Astrocyte of the spinal cord (primary cell): ENCODE results near the gene STEAP1B.

Experiments used
- DNase-seq: peaks from one replicate; pipeline ENCODE4 v3.0.0; 2011; ENCODE audit warnings: low read depth, low spot score
- H3K4me3 ChIP-seq: 2 replicates; pipeline ENCODE4 v1.5.1; 2011; ENCODE audit warnings: low read depth, mild to moderate bottlenecking, low read length, moderate library complexity
- CTCF ChIP-seq: IDR thresholded peaks from 2 replicates; pipeline ENCODE4 v1.5.1; 2012; ENCODE audit warnings: low read depth, mild to moderate bottlenecking, low read length, inconsistent platforms
- in situ Hi-C: cut with HindIII; loops from 2 replicates; pipeline ENCODE4 v1.10.0; 2017; ENCODE audit warnings: low sequenced_read_pairs

Gene STEAP1B

DNA sequence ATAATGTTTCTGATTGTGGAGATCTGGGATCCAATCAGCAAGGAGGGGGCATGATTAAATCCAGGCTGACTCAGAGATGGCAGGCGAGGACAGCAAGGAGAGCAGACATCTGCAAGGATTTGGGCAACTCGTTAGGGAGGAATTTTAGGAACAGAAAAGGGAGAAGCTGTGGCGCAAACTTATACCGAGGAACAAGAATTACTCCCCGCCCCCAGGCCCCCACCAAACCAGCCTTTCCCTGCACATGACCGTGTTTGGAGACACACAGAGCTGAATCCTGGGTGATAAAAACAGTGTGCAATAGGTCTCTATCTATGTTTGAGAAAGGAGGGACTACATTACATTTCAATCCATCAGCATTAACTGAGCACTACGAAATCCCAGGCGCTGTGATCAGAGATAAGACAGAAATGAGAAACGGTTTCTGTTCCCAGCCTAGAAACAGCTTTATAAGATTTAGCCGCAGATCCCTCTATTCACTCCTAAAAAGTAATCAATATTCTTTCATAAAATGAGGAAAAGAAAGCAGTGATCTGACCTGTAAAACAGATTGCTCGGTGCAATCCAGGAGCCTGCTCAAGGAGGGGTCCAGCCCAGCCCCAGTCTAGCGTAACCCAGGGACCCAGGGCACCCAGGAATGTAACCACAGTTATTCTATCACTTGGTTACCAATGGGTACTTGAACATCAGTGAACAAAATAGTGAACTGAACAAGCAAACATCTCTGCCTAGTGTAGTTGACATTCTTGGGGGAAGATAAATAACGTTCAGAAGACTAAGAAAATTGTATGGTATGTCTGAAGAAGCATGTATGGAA, 105.9 kb downstream of the STEAP1B start:
- TF ChIP-seq CTCF: no peak
- H3K4me3 ChIP-seq: no peak overlapping the region
- in situ Hi-C loops: no loop called here
- no peak for DNase-seq

DNA sequence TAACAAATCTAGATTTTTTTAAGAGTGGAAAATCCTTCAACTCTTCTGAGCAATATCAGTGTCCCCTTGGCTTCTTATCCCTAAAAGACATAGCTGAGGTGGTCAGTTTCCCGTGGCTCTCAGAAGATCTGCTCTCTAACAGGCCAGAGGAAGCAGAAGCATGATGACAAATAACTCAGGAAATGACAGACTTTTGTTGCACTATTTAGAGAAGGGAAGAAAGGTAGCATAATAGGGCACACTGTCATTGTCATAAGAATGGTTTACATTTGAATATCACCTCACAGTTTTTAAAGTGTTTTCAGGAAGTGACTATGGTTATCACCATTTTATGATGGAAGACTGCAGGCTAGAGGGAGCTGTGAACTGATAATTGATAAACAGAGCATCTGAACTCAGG, 109.5 kb downstream of the STEAP1B start:
- DNase-seq: no peak
- H3K4me3 ChIP-seq: no peak overlapping the region
- in situ Hi-C loops: no loop called here
- TF ChIP-seq CTCF: no peak

- no peak for DNase-seq
- no peak overlapping the region for H3K4me3 ChIP-seq
- in situ Hi-C loops: no loop called here
- no peak for TF ChIP-seq CTCF
Measured at GRCh38 chr7:22389892-22390291, 110.1 kb downstream of the STEAP1B start.

DNA sequence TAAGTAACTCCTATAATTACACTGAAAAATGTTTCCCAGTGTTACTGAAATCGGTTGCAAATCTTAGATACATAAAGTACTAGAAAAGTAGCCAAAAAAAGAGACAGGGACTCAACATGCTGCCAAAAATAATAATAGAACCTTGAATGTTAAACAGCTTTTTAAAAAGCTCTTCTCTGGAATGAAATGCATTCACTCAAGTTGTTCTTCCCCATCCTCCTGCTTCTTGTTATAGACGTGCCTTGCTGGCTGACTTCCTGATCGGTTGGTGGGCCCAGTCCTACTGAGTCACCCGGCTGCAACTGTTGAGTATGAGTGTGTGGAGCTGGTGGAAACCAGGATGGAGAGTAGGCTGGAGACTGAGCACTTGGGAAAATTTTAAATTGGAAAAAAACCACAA, 112.4 kb downstream of the STEAP1B start:
- peak; percentile 73 for DNase-seq
- TF ChIP-seq CTCF: no peak
- in situ Hi-C loops: no loop called here
- H3K4me3 ChIP-seq: no peak overlapping the region

DNA sequence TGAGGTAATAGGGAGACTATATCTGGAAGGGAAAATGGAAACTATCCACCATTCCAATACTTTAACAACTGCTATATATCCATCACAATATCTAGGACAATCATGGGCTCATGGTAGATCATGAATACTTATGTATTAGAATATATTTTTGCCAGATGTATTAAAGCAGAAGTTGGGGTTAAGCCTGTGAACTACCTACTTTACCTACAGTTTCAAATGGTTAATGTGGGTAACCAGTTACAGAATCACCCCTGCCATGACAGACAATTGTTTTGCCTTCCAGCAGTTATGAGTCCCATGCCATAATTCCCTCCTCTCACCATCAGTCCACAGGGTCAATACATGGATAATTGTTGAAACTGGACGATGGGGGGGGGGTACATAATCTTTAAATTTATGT, 113.1 kb downstream of the STEAP1B start:
- no peak overlapping the region for H3K4me3 ChIP-seq
- TF ChIP-seq CTCF: no peak
- in situ Hi-C loops: no loop called here
- DNase-seq: no peak

DNA sequence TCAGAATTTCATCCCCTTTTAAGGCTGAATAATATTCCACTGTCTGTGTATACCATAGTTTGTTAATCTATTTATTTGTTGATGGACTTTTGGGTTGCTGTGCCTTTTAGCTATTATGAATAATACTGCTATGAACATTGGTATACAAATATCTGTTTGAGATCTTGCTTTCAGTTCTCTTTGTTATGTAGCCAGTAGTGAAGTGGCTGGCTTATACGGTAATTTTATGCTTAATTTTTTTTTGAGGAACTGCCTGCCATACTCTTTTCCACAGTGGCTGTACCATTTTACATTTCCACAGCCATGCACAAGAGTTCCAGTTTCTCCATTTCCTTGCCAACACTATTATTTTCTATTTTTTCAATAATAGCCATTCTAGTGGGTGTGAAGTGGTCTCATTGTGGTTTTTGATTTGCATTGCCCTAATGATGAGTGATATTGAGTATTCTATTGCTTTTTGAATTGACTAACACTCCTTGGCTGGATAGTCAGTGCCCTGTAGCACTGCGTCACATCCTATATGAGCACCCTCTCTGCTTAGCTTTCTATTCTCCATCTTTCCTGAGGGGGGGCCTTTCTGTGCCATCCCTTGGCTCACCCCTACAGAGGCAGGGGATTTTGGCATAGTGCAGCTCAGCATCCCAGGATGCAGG, 113.7 kb downstream of the STEAP1B start:
- in situ Hi-C loops: no loop called here
- no peak for TF ChIP-seq CTCF
- no peak overlapping the region for H3K4me3 ChIP-seq
- DNase-seq: no peak
